Stimulated activated CD4-positive, alpha-beta T cell treated with anti-CD3 and anti-CD28 coated beads, Interleukin-12 subunit alpha, Interleukin-12 subunit beta, amount 100 ng/mL, for 24 hours (primary cell): ENCODE data around the gene MKRN2OS.
"Not testable (repeated sequence)": the region's sequence is repeated elsewhere in the genome, so short reads cannot be mapped to it uniquely, and the experiment has no call there.

Experiments used
- DNase-seq, 2 experiments: peaks; one replicate each; pipeline ENCODE4 v3.0.0-alpha.2; 2020; ENCODE audit warnings: low read depth in 2 of 2

The MKRN2OS gene

GRCh38 chr3:12561397-12561796 lies 16.1 kb upstream of the MKRN2OS start:
- no peak for DNase-seq

GRCh38 chr3:12560505-12561190 lies 15.3 kb upstream of the MKRN2OS start:
- no peak for DNase-seq

- DNase-seq: no peak
Measured at GRCh38 chr3:12559520-12559919, 14.2 kb upstream of the MKRN2OS start.

GRCh38 chr3:12558706-12559105 lies 13.4 kb upstream of the MKRN2OS start:
- no peak for DNase-seq

- no peak for DNase-seq
Measured at GRCh38 chr3:12557473-12558100, 12.3 kb upstream of the MKRN2OS start.

- DNase-seq: peak; percentile 75 to 79
Measured at GRCh38 chr3:12556690-12557472, 11.6 kb upstream of the MKRN2OS start, which contains the start of gene MKRN2. Gene MKRN2 (plus strand): TSS chr3:12557087. CDS start chr3:12557151, 64 bp downstream.

GRCh38 chr3:12556314-12556689 lies 11.0 kb upstream of the MKRN2OS start:
- no peak for DNase-seq

GRCh38 chr3:12553921-12554391 lies 8.7 kb upstream of the MKRN2OS start:
- no peak for DNase-seq

GRCh38 chr3:12549971-12550760 lies 4.9 kb upstream of the MKRN2OS start:
- DNase-seq: no peak

- DNase-seq: no peak
Measured at GRCh38 chr3:12544652-12545472, 437 bp downstream of the MKRN2OS start.

GRCh38 chr3:12543497-12543896 lies 1.8 kb downstream of the MKRN2OS start:
- not testable (repeated sequence) for DNase-seq

- DNase-seq: no peak
Measured at GRCh38 chr3:12541625-12542024, 3.7 kb downstream of the MKRN2OS start.

- no peak for DNase-seq
Measured at GRCh38 chr3:12536423-12536822, 8.9 kb downstream of the MKRN2OS start.

GRCh38 chr3:12532182-12532581 lies 13.1 kb downstream of the MKRN2OS start:
- DNase-seq: no peak

GRCh38 chr3:12527757-12528143 lies 17.5 kb downstream of the MKRN2OS start:
- no peak for DNase-seq

- no peak for DNase-seq
Measured at GRCh38 chr3:12522721-12523120, 22.6 kb downstream of the MKRN2OS start.

- DNase-seq: no peak
Measured at GRCh38 chr3:12521010-12521409, 24.3 kb downstream of the MKRN2OS start.

- no peak for DNase-seq
Measured at GRCh38 chr3:12518261-12519028, 26.9 kb downstream of the MKRN2OS start.

- DNase-seq: no peak
Measured at GRCh38 chr3:12516873-12517272, 28.4 kb downstream of the MKRN2OS start.

- DNase-seq: no peak
Measured at GRCh38 chr3:12515631-12516030, 29.7 kb downstream of the MKRN2OS start.
